SIG-M5 (cell line): ENCODE data around the gene DDX41.
"Not testable (repeated sequence)": the region's sequence is repeated elsewhere in the genome, so short reads cannot be mapped to it uniquely, and the experiment has no call there.

Experiments
- DNase-seq: peaks from one replicate; lab custom pipeline; 2025; lab: John Stamatoyannopoulos, UW

The DDX41 gene

DNA sequence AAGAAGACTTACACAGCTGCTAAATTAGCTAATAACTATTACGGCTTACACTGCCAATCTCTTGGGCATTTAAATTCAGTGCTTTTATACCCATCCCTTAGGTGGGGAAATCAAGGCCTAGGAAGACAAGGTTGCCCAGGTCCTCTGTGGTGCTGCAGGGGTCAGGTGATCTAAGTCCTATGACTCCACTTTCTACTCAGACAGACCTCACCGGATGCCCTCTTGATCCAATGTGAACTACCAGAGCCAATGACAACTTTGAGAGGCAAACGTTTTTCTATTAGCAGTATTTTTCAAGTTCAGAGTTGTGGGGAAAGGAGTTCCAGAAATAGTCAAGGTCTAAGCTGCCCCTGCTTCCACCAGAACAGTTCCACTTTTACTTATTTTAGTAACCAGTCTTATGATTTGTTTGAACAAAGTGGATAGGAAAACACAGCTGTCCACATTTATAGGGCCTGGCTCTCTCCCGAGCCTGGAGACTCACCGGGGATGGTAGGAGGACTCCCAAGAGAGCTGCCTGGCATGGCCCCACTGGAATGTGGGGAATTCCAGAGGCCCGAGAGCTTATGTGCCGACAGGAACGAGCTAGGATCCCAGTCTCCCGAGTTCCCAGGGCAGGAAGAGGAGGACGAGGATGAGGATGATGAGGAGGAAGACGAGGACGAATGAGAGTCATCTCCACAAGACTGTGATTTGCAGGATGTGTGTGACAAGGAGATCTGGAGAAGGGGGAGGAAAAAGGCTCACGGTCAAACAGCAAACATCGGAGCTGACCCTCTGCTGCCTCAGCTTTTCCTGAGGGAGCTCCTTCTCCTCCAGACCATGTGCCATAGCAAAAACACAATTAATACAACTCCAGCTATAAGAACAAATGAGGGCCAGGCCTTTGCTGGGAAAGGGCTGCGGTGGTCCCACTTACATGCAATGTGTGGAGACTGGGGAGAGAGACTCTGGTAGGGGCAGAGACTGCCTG lies 20.9 kb upstream of the DDX41 start:
- no peak for DNase-seq

GRCh38 chr5:177536386-177536785 lies 19.6 kb upstream of the DDX41 start:
- no peak for DNase-seq

GRCh38 chr5:177535125-177535524 lies 18.4 kb upstream of the DDX41 start:
- no peak for DNase-seq

DNA sequence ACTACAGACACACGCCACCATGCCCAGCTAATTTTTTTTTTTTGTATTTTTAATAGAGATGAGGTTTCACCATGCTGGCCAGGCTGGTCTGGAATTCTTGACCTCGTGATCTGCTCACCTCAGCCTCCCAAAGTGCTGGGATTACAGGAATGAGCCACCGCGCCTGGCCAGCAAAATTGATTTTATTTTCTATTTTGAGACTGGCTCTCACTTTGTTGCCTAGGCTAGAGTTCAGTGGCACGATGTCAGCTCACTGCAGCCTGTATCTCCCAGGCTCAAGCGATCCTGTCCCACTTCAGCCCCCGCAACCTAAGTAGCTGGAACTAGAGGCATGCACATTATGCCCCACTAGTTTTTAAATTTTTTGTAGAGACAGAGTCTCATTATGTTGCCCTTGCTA lies 17.7 kb upstream of the DDX41 start:
- not testable (repeated sequence) for DNase-seq

- DNase-seq, result no peak
Observed at GRCh38 chr5:177531209-177531940, 14.6 kb upstream of the DDX41 start.

- no peak for DNase-seq
Observed at GRCh38 chr5:177530638-177531037, 13.9 kb upstream of the DDX41 start.

DNA sequence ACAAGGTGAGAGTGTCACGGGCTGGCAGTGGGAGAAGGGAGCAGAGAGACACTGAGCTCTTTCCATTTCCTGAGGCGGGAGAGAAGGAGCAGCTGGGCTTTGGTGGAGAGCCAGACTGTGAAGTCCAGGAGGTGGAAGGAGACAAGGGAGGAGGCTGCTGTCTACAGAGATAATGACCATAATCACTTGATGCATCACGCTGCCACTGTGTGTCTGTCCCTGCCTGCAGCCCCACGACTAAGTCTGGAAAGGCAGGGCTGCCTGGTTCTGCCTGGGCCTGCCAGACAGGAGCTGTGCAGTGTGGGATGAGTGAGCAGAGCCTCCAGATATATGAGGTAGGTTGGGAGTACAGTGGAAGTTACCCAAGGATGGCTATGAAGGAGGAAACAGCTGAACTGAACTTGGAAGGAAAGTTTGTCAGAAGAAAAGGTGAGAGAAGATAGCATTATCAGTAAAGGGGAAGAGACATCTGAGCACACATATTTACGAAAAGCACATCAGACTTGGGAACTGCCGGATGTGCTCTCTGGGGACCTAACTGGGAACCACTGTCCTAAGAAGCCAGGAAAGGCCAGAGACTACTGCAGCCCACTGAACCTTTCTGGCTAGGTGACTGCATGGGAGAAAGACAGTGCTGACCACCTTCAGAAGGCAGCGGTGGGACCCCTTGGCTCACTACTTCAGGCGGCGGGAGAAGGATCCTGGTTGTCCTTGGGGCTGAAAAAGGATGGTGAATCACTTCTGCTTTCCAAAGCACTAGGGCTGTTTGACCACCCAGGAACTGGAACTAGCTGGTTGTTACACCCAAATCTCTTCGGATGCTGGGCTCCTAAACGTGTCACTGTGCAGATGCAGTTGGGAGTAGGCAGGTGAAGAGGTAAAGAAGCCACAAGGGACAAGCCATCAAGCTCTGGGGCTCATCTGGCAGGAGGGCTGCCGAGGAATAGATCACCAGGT lies 12.8 kb upstream of the DDX41 start:
- DNase-seq, result no peak

DNA sequence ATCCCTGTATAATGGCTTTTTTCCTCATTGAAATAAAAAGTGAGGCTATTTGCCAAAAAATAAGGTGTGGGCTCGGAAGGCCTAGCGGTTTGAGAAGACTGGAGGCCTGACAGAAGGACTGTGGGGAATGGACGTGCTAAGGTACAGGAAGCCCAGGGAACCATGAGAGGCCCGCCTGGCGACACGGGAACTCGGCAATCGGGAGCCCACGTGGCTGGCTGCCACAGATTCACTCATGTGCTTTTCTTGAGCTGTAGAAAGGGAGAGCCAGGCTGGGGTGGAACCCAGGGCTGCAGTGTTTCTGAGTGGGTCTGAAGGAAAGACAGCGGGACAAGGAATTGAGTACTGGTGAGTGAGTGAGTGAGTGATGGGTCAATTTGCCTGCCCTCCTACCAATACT lies 11.9 kb upstream of the DDX41 start:
- no peak for DNase-seq

DNA sequence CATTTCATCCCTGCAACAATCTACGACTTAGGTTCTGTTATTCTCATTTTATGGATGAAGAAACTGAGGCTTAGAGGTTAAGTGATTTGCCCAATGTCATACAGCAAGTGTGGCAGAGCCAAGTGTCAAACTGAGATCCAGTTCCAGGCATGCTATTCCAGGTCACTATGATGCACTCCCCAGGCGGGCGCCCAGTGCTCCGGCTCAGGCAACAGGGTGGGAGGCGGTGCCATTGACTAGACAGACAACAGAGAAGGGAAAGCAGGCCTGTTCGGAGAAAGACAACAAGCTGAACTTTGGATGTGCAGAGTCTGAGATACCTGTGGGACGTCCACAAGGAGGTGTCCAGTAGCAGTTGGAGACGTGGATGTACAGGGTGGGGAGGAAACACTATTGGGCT lies 10.8 kb upstream of the DDX41 start:
- no peak for DNase-seq

GRCh38 chr5:177526791-177527190 lies 10.0 kb upstream of the DDX41 start:
- DNase-seq, result no peak

DNA sequence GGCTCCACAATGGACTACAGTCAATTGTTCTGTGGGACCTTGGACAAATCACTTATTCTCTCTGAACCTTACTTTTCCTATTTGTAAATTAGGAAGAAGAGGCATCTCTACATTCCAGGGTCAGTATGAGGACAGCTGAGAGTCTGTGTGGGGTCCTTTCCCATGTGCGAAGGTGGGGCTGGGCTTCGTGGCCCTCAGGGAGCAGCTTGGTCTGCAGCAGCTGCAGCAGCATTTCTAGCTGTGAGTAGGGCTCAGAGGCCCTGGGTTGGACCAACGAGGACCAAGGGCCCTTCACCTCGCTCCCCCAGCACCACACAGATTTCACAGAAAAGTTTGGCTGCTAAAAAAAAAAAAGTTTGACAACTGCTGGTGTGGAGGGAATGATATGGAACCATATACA lies 9.4 kb upstream of the DDX41 start:
- DNase-seq, result no peak

DNA sequence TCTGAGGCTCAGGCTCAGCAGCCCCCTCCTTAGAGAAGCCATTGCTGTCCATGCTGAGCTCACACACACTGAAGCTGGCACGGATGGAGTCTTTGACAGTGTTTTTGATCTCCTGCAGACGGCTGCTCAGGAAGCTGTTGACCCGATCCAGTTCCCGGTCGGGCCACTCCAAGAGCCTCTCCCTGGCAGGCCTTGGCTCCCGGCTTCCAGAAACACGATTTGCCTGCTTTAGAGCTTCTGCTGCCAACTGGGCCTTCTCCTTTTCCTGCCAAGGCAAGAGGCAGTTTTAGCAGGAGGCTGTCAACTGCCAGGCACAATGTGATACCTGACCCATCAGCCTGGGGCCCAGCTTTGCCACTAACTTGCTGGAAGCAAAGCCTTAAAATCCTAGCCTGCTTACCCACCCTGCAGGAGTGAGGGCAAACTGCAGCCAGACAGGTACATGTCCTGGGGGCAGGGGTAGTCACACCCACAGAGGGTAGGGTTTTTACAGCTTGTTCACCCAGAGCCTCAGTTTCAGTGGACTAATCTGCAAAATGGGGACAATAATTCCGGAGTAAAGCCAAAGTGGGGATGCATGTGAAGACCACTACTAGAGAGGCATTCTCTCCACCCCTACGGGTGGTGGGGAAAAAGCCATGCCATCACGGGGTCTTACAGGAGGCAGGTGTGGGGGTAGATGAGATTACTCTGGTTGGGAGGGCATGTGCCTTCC lies 8.3 kb upstream of the DDX41 start:
- DNase-seq, result no peak

GRCh38 chr5:177524539-177524900 lies 7.8 kb upstream of the DDX41 start:
- DNase-seq, result no peak

GRCh38 chr5:177523711-177524538 lies 7.2 kb upstream of the DDX41 start:
- no peak for DNase-seq

DNA sequence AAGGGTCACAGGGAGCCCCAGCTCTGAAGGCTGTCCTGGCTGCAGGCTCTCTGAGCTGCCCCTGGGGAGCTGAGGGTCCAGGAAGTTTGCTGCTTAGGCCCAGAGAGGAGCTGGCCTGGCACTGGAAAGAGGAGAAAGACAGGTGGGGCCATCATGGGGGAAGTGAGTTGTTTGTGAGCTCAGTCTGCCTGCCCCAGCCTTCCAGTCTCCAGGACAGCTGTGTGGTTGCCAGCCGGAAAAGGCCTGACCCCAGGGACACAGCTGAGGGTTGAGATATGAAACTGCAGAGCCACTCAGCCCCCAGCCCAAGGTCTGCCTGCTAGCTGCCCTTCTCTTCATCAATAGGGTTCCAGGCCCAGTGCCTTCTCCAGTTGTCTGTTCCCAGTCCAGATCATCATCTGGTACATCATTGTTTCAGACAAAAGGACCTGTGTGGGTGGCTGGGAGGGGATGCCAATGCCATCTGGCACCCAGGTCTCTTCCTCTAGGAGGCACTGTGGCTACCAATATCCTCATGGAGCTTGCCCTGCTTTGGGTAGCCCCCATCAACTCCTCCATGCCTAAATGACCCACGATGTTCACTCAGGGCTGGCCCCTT lies 4.3 kb upstream of the DDX41 start:
- DNase-seq, result no peak

DNA sequence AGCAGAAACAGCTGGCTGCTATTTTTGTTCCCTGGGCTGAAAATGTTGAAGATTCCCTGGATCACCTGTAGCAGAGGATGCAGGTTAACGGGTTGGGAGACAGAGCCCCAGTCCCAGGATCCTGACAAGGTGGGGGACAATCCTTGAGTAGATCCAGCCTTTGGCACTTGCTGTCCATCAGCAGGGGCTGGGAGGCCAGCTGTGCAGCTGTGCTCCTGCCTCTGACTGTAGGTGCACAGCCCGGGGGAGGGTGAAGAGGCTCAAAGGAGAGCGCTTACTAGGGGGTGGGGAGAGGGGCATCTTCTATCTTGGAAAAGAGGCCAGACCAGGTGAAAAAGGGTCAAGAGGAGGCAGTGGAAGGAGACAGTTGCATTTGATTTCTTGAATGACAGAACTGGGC lies 3.5 kb upstream of the DDX41 start:
- no peak for DNase-seq

GRCh38 chr5:177519463-177520235 lies 2.9 kb upstream of the DDX41 start:
- DNase-seq, result no peak

DNA sequence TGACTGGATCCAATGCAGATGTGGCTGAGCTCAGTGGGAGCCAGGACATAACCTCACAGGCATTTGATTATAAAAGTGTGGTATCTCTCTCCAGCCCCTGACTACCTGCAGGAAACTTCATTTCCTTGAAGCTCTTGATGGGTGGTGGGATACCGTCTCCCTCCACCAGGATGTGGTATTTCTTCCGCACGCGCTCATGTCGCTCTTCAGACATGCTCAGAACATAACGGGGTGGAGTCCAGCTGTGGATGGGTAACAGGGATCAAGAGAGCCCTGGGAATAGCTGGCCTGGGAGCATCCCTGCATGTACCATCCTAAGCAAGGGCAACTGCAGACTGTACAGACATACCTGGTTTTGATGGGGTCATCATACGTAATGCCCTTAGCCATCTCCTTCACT lies 1.2 kb downstream of the DDX41 start:
- DNase-seq, result no peak

DNA sequence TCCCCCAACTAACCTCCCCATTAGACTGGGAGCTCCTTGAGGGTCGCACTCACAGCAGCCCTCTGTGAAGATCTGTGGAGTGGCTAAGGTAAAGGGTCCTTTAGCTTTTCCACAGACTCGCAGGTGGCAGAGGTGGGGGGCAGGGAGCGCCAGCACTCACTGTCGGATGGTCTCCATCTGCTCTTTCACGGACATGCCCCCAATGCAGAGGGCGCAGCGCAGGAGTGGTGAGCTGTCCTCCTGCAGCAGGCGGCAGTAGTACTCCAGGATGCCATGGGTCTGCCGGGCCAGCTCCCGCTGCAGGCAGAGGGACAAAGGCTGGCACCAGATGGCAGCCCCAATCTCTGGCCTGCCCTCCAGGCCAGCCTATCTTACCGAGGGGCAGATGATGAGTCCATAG lies 2.2 kb downstream of the DDX41 start:
- DNase-seq, result no peak
